NCI-H1417 treated with DMSO at 0.1 percent for 48 hours (cell line): ENCODE measurements around the gene LYPD5.
"Not testable (repeated sequence)": the region's sequence is repeated elsewhere in the genome, so short reads cannot be mapped to it uniquely, and the experiment has no call there.

Source experiments
- DNase-seq: peaks from one replicate; lab custom pipeline; 2025; lab: John Stamatoyannopoulos, UW

The LYPD5 gene, protein sequence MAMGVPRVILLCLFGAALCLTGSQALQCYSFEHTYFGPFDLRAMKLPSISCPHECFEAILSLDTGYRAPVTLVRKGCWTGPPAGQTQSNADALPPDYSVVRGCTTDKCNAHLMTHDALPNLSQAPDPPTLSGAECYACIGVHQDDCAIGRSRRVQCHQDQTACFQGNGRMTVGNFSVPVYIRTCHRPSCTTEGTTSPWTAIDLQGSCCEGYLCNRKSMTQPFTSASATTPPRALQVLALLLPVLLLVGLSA

DNA sequence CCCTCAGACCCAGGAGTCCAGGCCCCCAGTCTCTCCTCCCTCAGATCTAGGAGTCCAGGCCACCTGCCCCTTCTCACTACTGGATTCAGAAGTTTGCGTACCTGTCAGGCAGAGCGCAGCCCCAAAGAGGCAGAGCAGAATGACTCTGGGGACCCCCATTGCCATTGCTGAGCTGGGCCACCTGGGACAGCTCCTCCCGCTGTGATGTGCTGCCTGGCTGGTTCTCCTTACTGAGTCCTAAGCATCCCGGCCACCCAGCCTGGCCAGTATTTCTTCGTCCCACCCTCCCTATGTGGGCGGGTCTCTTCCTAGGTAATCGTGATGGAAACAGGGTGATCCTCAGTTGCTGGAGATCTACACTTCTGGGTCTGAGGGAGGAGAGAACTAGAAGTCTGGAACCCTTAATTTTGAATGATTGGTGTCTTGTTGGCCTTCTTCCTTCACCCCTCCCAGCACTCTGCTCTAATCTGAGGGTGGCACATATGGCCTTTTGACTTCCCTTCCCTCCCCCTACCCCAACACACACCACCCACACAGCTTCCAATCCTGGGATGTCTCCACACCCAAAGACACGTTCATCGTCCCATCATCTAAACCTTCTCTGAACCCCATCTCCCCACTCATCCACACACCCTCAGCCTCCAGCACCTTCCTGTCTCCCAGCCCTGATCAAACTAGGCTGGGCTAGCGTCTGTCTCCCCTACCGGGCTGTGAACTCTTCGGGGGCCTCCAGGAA is at the start of gene LYPD5:
Gene LYPD5 (minus strand): TSS at position 232 of the 736 bp plus-strand sequence. CDS start 67 bp downstream, at position 165.
- no peak for DNase-seq

DNA sequence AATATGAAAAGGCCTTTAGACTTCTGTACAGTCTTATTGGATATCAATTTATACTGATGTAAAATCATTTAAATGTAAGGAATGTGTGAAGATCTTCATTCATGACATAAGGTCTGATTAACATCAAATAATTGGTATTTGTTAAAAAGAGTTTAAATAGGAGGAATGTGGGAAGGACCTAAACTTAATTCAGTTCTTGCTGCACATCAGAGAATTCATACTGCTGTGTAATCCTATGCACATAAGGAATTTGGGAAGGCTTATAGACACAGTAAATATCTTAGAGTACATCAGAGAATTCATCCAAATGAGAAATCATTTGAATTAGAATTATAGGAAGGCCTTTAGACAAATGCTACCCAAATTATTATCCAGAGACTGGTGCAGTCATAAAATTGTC is 46.6 kb upstream of the LYPD5 start:
- DNase-seq = no peak

DNA sequence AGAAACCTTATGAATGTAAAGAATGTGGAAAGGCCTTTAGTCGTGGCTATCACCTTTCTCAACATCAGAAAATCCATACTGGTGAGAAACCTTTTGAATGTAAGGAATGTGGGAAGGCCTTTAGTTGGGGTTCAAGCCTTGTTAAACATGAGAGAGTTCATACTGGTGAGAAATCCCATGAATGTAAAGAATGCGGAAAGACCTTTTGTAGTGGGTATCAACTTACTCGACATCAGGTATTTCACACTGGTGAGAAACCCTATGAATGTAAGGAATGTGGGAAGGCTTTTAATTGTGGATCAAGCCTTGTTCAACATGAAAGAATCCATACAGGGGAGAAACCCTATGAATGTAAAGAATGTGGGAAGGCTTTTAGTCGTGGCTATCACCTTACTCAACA is 45.6 kb upstream of the LYPD5 start:
- DNase-seq = no peak

DNA sequence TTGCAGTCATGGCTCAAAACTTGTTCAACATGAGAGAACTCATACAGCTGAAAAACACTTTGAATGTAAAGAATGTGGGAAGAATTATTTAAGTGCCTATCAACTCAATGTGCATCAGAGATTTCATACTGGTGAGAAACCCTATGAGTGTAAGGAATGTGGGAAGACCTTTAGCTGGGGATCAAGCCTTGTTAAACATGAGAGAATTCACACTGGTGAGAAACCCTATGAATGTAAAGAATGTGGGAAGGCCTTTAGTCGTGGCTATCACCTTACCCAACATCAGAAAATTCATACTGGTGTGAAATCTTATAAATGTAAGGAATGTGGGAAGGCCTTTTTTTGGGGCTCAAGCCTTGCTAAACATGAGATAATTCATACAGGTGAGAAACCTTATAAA is 45.0 kb upstream of the LYPD5 start:
- DNase-seq = no peak

DNA sequence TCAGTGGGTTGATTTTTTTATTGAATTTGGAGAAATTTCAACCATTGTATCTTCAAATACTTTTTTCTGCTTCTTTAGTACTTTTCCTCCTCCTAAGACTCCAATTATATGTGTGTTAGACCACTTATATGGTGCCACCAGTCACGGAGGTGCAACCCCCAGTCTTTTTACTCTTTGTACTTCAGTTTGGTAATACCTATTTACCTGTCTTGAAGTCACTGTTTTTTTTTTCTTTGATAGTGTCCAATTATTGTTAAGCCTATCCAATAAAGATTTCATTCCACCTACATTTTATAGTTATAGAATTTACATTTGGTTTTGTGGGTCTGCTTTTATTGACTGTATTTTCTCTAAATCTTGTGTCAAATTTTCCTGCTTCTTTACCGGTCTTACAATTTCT is 39.8 kb upstream of the LYPD5 start:
- DNase-seq = no peak

DNA sequence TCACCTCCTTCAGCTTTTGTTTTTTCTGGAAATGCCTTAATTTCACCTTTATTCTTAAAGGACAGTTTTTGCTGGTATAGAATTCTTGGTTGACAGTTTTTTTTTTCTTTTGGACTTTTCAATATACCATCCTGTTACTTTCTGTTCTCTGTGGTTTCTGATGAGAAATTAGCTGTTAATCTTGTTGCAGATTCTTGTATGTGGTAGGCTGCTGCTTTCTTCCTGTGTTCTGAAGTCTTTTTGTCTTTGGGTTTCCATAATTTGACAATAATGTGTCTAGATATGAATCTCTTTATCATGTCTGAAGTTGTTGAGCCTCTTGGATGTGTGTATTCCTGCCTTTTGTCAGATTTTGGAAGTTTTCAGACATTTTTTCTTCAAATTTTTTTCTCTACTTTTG is 36.9 kb upstream of the LYPD5 start:
- no peak for DNase-seq

DNA sequence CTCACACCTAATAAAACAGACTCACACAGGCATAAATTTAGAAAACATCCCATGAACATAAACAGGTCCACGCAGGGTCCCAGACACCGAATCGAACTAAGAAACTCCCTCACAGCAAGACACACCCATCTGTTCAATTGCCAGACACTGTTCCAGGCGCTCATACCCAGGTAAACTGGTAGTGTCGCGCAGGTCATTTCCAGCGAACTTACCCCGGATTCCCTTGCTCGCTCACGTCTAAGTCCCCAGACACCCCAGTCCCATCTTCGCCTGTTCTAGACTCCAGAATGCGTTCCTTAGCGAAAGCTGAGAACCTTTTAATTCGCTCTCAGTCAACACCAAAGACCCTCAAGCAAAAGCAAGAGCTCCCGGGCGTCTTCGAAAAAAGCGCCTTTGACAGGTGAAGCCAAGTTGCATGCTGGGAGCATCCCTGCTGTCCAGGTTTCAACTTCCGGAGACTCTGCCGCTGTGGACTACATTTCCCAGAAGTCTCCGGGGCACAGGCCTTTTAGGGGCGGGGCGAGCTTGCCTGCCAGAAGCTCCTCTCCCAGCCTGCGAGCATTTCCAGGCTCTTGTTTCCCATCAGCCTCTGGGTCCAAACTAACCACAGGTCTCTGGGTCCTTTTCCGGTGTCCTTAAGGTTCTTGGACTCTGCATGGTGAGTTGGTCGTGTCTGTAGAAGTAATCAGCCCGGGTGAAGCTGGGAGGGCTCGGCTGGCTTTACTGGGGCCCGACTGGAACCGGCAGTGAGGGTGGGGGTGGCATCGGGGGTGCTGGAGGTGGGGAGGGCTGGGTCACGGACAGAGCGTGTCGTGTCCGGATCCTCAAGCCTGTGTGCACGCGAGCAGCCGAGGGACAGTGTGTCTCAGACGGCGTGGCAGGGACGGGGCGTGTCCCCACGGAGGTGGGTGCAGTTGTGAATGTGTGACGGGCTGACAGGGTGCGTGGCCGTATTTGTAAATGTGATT is 24.8 kb upstream of the LYPD5 start, which contains the start of gene ZNF283:
Gene ZNF283 (plus strand): TSS at position 535 of the 968 bp plus-strand sequence. CDS start 6,184 bp downstream, outside the sequence.
- no peak for DNase-seq

DNA sequence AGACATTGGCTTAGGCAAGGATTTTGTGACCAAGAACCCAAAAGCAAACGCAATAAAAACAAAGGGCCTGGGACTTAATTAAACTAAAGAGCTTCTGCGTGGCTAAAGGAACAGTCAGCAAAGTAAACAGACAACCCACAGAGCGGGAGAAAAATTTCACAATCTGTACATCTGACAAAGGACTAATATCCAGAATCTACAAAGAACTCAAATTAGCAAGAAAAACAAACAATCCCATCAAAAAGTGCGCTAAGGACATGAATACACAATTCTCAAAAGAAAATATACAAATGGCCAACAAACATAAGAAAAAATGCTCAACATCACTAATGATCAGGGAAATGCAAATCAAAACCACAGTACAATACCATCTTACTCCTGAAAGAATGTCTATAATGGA is 22.3 kb upstream of the LYPD5 start:
- DNase-seq = not testable (repeated sequence)

DNA sequence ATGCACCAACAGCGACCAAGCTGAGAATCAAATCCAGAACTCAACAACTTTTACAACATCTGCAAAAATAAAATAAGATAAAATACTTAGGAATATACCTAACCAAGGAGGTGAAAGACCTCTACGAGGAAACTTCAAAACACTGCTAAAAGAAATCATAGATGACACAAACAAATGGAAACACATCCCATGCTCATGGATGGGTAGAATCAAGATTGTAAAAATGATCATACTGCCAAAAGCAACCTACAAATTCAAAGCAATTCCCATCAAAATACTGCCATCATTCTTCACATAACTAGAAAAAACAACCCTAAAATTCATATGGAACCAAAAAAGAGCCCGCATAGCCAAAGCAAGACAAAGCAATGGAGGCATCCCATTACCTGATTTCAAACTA is 21.6 kb upstream of the LYPD5 start:
- DNase-seq = not testable (repeated sequence)

DNA sequence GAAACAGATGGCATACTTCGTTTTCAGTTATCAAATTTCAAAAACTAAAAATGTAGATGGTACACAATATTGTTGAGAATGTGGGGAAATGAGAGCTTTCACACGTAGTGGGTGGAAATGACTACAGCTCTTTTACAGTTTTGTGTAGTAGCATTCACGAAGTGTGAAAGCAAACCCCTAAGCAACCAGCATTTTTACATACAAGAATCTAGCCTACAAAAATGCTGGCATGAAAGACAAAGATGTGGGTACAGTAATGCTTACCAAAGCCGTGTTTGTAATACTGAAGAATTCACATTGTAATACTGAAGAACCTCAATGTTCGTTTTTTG is 18.6 kb upstream of the LYPD5 start:
- no peak for DNase-seq

DNA sequence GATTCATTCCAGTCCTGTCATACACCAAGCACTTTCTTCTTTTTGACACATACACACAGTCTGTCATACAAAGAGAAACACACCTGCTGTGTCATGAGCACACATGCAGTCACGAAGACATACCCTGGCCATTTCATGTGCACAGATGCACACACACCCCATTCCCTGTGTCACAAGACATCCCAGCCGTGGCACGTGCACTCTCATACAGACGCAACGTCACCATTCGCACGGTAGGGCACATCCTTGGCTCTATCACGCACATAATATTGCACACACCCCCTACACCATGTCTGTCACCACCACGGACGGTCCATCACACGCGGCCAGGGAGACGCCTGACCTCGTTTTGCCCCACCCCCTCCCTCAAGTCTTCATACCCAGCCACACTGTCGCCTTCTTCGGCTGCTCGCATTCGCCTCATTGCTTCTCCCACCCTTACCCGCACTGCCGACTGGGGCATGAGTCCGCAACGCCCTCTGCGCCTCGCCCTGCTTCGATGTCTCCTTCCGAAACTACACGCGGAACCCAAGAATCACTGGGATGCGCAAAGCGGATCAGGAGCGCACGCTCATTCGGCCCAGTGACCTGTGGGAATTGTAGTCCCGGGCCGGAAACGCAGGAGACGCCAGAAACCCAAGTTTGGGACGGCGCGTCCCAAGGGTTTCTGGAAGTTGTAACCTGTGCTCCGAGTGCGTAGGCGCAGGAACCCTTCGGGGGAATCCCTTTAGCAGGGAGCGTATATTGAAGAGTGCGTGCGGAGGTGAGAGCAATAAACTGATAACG is 18.0 kb upstream of the LYPD5 start:
- no peak for DNase-seq

DNA sequence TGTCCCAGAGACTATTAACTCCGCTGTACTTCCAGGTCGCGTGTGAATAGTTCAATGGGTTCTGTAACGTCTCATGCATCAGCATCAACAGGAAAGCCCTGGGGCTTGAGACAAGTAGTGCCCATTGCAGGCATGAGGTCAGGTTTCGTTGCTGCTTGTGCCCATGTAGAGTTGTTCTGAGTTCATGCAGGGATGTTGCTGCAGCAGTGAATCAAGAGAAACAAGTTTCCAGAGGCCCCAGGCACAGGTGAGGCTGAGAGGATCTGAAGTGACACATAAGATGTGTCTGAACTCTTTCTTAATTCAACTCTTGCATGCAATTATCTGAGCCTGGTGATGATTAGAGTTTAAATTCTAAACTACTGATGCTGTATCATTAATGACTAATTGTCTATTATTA is 16.3 kb upstream of the LYPD5 start:
- DNase-seq = no peak

DNA sequence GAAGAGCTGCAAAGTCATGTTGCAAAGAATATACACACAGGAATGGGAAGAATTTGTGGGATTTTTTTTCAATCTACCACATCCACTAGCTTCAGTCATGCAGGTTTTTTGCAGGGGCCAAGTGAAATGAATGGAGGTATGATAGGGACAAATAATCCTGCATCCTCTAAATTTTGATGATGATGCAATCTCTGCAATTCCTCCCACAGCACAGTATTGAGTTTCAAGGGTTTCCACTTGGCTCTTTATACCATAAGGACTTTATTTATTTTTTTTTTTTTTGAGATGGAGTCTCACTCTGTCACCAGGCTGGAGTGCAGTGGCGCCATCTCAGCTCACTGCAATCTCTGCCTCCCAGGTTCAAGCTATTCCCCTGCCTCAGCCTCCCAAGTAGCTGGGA is 15.2 kb upstream of the LYPD5 start:
- DNase-seq = not testable (repeated sequence)

DNA sequence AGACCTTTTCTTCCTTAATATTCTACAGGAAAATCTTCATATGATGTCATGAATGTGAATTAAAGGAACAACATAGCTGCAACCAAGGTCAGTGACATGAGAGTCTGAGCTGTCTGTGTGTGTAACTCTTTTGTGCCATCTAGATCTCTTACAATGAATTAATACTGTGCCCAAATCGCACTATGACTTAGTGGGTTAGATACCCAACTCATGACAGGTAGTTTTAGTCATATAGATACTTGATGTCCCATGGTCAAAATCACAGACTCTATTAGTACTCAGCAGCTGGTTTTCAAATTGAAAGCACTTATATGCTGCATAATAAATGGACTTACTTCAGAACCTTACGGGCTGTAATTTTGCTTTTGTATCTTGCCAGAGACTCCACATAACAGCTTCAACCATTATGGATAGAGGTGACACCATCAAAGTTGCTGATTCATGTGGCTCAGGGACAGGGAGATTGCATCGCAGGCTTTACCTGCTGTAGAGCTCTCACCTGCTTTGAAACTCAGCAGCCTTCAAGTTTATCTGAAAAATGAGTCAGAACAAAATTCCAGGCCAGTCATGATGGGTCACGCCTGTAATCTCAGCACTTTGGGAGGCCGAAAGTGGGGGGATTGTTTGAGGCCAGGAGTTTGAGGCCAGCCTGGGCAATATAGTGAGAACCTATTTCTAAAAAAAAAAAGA is 12.6 kb upstream of the LYPD5 start:
- no peak for DNase-seq

DNA sequence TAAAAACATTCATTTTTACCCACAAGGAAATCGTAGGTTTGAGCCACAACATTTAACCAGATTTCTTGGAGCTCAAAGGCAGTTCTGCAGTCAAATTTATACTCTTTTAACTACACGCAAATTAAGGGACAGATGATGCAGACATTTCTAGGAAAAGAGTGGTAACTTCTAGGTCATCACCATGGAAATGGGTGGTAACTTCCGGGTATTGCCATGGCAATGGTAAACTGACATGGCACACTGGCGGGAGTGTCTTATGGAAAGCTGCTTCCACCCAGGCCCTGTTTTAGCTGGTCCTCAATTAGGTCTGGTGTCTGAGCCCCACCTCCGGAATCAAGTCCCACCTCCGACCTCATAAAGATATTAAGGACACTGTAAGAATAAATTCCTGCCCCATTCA is 10.4 kb upstream of the LYPD5 start:
- no peak for DNase-seq

DNA sequence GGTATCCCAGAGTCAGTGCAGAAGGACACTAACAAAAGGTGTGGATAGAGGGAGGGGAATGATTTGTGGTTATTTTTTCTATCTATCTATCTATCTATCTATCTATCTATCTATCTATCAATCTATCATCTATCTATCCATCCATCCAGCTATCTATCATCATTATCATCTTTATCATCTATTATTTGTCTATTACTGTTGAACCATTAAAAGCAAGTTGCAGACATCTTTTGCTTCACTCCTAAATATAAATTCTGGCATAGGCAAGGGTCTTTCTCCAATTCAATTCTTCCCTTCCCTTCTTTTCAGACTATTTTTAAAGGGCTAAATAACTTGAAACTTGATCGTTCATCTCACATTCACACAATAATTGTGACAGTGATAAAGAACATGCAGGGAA is 10.0 kb upstream of the LYPD5 start:
- no peak for DNase-seq

DNA sequence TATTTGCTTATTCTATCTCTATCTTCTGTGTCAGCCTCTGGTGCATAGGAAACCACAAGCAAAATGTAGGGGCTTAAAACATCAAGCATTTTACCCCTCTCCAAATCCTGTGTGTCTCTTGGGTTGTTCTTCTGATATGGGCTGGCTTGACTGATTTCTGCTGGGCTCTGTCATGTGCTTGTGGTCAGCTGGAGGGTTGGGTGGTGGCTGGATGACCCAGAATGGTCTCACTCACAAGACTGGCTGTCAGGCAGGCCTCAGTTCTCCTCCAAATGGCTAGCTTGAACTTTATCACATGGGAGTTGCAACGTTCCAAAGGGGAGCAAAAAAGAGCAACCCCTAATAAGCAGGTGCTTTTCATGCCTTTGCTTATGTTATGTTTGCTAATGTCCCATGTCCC is 9.6 kb upstream of the LYPD5 start:
- DNase-seq = no peak

DNA sequence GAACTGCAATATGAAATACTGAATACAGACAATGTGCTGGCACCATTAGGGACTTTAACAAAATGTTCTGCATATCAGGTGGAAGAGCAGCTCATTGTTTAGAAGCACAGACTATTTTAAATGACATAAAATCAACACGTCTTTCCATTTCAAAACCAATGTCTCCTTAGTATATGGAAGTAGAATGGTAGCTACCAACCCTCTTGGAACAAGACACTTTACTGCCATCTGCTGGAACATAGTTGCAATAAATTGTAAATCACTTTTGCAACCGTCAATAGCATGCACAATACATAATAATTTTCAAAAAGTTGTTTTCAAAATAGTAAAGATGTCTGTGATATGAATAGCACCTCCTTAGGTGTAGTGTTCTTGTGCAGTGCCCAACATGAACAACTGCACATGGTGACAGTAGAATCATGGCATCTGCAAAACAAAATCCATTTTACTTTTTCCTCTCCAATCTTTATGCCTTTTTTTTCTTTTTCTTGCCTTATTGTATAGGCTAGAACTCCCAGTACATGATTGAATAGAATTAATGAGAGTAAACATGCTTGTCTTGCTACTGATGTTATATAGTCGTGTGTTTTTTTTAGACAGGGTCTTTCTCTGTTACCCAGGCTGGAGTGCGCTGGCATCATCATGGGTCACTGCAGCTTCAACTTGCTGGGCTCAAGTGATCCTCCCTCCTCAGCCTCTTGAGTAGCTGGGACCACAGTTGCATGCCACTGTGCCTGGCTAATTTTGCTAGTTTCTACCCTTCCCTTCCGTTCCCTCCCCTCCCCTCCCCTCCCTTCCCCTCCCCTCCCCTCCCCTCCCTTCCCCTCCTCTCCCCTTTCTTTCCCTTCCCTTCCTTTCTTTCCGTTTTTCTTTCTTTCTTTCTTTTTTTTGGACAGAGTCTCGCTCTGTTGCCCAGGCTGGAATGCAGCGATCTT is 7.8 kb upstream of the LYPD5 start:
- DNase-seq = no peak

DNA sequence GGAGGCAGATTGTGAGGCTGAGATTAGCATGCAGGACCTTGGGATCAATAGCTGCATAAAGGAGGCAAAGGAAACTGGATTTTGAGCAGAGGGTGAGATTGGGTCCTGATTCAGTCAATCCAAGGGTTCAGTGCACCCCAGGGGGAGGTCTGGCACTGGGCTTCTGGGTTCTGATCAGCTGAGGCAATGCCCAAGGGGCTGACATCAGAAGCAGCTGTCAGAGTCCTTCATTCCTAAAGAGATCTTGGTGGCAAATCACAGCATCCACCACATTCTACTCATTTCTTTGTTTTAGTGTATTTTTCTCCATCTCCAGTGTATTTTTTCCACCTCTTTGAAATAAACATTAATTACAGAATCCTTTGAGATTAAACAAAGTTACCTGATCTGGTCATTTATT is 5.4 kb upstream of the LYPD5 start:
- no peak for DNase-seq

DNA sequence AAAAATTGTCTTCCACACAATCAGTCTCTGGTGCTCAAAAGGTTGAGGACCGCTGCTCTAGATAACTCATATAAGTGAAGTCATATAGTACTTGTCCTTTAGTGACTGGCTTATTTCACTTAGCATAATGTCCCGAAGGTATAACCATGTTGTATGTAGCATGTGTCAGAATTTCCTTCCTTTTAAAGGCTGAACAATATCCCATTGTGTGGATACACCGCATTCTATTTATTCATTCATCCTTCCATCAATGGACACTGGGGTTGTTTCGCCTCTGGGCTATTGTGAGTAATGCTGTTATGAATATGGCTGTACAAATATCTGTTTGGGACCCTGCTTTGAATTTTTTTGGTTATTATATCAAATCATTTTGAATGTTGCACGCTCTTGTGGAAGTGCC is 4.6 kb upstream of the LYPD5 start:
- no peak for DNase-seq
